Activated T-helper 17 cell treated with anti-CD3 and anti-CD28 coated beads, Interleukin-2, amount 50 U/mL, for 72 hours (primary cell): ENCODE data around the gene RILPL1. TPM values are rescaled to one million over a fixed set of nuclear protein-coding genes. Genes with fewer than 3 reads are reported as not detected.
"Not testable (repeated sequence)": the region's sequence is repeated elsewhere in the genome, so short reads cannot be mapped to it uniquely, and the experiment has no call there.

Experiments used
- ATAC-seq: fragments of 150-1000 bp; cut with Tn5 transposase; replicated peaks from 2 replicates; pipeline ENCODE4 v1.10.0; 2021; ENCODE audit warnings: mild to moderate bottlenecking, moderate library complexity
- H3K27ac Mint-ChIP-seq: one replicate; pipeline ENCODE4 v1.8.0; 2022; ENCODE audit warnings: mixed read lengths
- H3K27me3 Mint-ChIP-seq: one replicate; pipeline ENCODE4 v1.8.0; 2022; ENCODE audit warnings: mixed read lengths
- H3K36me3 Mint-ChIP-seq: one replicate; pipeline ENCODE4 v1.8.0; 2022; ENCODE audit warnings: low read depth, mild to moderate bottlenecking, mixed read lengths
- H3K4me1 Mint-ChIP-seq: one replicate; pipeline ENCODE4 v1.8.0; 2022; ENCODE audit warnings: mixed read lengths
- H3K4me3 Mint-ChIP-seq: one replicate; pipeline ENCODE4 v1.8.0; 2022; ENCODE audit warnings: mild to moderate bottlenecking, mixed read lengths
- H3K9me3 Mint-ChIP-seq: one replicate; pipeline ENCODE4 v1.8.0; 2022; ENCODE audit warnings: mixed read lengths
- total RNA-seq, 2 donors: library from RNA; stranded (reverse); gene quantifications; one replicate each; pipeline ENCODE4 v1.2.3, GENCODE V29; 2022

RILPL1 gene
- total RNA-seq, 2 donors from 2014 or later = 3.2 to 3.5 TPM

GRCh38 chr12:123446333-123446713 is 87.2 kb downstream of the RILPL1 start:
- H3K4me1 Mint-ChIP-seq = peaks cover 18% of the 10 kb centered on the region
- H3K9me3 Mint-ChIP-seq = no peaks in the 10 kb centered on the region
- no peaks in the 10 kb centered on the region for H3K36me3 Mint-ChIP-seq
- ATAC-seq = no peak
- H3K27ac Mint-ChIP-seq = peak overlapping the region; percentile 83
- peak overlapping the region; percentile 63 for H3K4me3 Mint-ChIP-seq
- no peaks in the 10 kb centered on the region for H3K27me3 Mint-ChIP-seq

GRCh38 chr12:123445388-123446332 is 87.9 kb downstream of the RILPL1 start:
- Mint-ChIP-seq H3K9me3 (no peaks in the 10 kb centered on the region), H3K4me1 (peaks cover 18% of the 10 kb centered on the region), H3K4me3 (peak overlapping the region; percentile 63), H3K27me3 (no peaks in the 10 kb centered on the region), H3K27ac (peak overlapping the region; percentile 83), H3K36me3 (no peaks in the 10 kb centered on the region)
- no peak for ATAC-seq

- H3K27ac Mint-ChIP-seq = no peak overlapping the region
- no peaks in the 10 kb centered on the region for H3K36me3 Mint-ChIP-seq
- H3K27me3 Mint-ChIP-seq = no peaks in the 10 kb centered on the region
- H3K4me1 Mint-ChIP-seq = peaks cover 18% of the 10 kb centered on the region
- H3K4me3 Mint-ChIP-seq = no peak overlapping the region
- no peak for ATAC-seq
- H3K9me3 Mint-ChIP-seq = no peaks in the 10 kb centered on the region
These were observed 89.2 kb downstream of the RILPL1 start for GRCh38 chr12:123444092-123445026.

- Mint-ChIP-seq H3K36me3 (no peaks in the 10 kb centered on the region), H3K4me3 (no peak overlapping the region), H3K27me3 (no peaks in the 10 kb centered on the region), H3K9me3 (no peaks in the 10 kb centered on the region), H3K27ac (no peak overlapping the region), H3K4me1 (peaks cover 13% of the 10 kb centered on the region)
- ATAC-seq = no peak
These were observed 90.7 kb downstream of the RILPL1 start for GRCh38 chr12:123442774-123443173.

- peaks cover 13% of the 10 kb centered on the region for H3K4me1 Mint-ChIP-seq
- no peaks in the 10 kb centered on the region for H3K9me3 Mint-ChIP-seq
- ATAC-seq = no peak
- no peaks in the 10 kb centered on the region for H3K27me3 Mint-ChIP-seq
- H3K4me3 Mint-ChIP-seq = no peak overlapping the region
- H3K36me3 Mint-ChIP-seq = no peaks in the 10 kb centered on the region
- H3K27ac Mint-ChIP-seq = no peak overlapping the region
These were observed 91.9 kb downstream of the RILPL1 start for GRCh38 chr12:123441523-123442164.

- Mint-ChIP-seq H3K4me1 (peaks cover 13% of the 10 kb centered on the region), H3K9me3 (no peaks in the 10 kb centered on the region), H3K4me3 (peak within 1 kb of the TSS; percentile 98), H3K36me3 (peaks cover 49% of the 10 kb centered on the region), H3K27ac (peak within 1 kb of the TSS; percentile 93), H3K27me3 (no peaks in the 10 kb centered on the region)
- peak; percentile 88 for ATAC-seq
These were observed 97.2 kb downstream of the RILPL1 start, which contains the start of gene RILPL2 for GRCh38 chr12:123436017-123436964. TSS of gene RILPL2 (minus strand) at chr12:123436684. CDS start at chr12:123436420, 264 bp downstream.

- Mint-ChIP-seq H3K9me3 (no peaks in the 10 kb centered on the region), H3K4me3 (peak overlapping the region; percentile 98), H3K27ac (peak overlapping the region; percentile 93), H3K4me1 (peaks cover 18% of the 10 kb centered on the region), H3K36me3 (peaks cover 56% of the 10 kb centered on the region), H3K27me3 (no peaks in the 10 kb centered on the region)
- ATAC-seq = no peak
These were observed 97.9 kb downstream of the RILPL1 start for GRCh38 chr12:123435636-123436016.

GRCh38 chr12:123433615-123434014 is 99.9 kb downstream of the RILPL1 start:
- H3K4me1 Mint-ChIP-seq = peaks cover 24% of the 10 kb centered on the region
- H3K36me3 Mint-ChIP-seq = peaks cover 76% of the 10 kb centered on the region

GRCh38 chr12:123431951-123432817 is 101.3 kb downstream of the RILPL1 start:
- peak overlapping the region; percentile 98 for H3K4me3 Mint-ChIP-seq
- peaks cover 90% of the 10 kb centered on the region for H3K36me3 Mint-ChIP-seq
- H3K27ac Mint-ChIP-seq = peak overlapping the region; percentile 93
- not testable (repeated sequence) for H3K27me3 Mint-ChIP-seq, H3K9me3 Mint-ChIP-seq
- peaks cover 29% of the 10 kb centered on the region for H3K4me1 Mint-ChIP-seq
- peak; percentile 37 for ATAC-seq

More at GRCh38 chr12:123433615-123434014, 99.9 kb downstream of the RILPL1 start:
- peak overlapping the region; percentile 93 for H3K27ac Mint-ChIP-seq
- no peak for ATAC-seq
- peak overlapping the region; percentile 98 for H3K4me3 Mint-ChIP-seq
- no peaks in the 10 kb centered on the region for H3K27me3 Mint-ChIP-seq
- no peaks in the 10 kb centered on the region for H3K9me3 Mint-ChIP-seq

- Mint-ChIP-seq H3K27ac (peak overlapping the region; percentile 90), H3K36me3 (peaks cover 90% of the 10 kb centered on the region), H3K4me3 (peak overlapping the region; percentile 78), H3K4me1 (peaks cover 29% of the 10 kb centered on the region)
- not testable (repeated sequence) for ATAC-seq, H3K9me3 Mint-ChIP-seq, H3K27me3 Mint-ChIP-seq
These were observed 104.4 kb downstream of the RILPL1 start for GRCh38 chr12:123429101-123429500.

- H3K36me3 Mint-ChIP-seq = peaks cover 90% of the 10 kb centered on the region
- peak overlapping the region; percentile 78 for H3K4me3 Mint-ChIP-seq
- no peaks in the 10 kb centered on the region for H3K9me3 Mint-ChIP-seq
- H3K27me3 Mint-ChIP-seq = no peaks in the 10 kb centered on the region
- peaks cover 29% of the 10 kb centered on the region for H3K4me1 Mint-ChIP-seq
- no peak for ATAC-seq
- peak overlapping the region; percentile 90 for H3K27ac Mint-ChIP-seq
These were observed 104.9 kb downstream of the RILPL1 start for GRCh38 chr12:123428591-123428990.

GRCh38 chr12:123427036-123427769 is 106.3 kb downstream of the RILPL1 start:
- peak; percentile 71 for ATAC-seq
- Mint-ChIP-seq H3K4me1 (peaks cover 23% of the 10 kb centered on the region), H3K4me3 (peak overlapping the region; percentile 78), H3K9me3 (no peaks in the 10 kb centered on the region), H3K27ac (peak overlapping the region; percentile 90), H3K27me3 (no peaks in the 10 kb centered on the region), H3K36me3 (peaks cover 90% of the 10 kb centered on the region)
